ENCODE data around the gene KLHL26. TPM values are rescaled to one million over a fixed set of nuclear protein-coding genes. Genes with fewer than 3 reads are reported as not detected.

Gene KLHL26
- total and polyA plus RNA-seq, 2 of the 13 experiments (the other 11 are each of a cell fraction or from before 2014, with no cell fraction given) = 1.5 to 1.7 TPM

GRCh38 chr19:18718846-18719458 is 82.1 kb downstream of the KLHL26 start:
- Histone ChIP-seq H3K79me2 (ENCODE audit: insufficient read depth, low read length) (peaks cover 7% of the 10 kb centered on the region), H3K9ac (ENCODE audit: insufficient read depth, low read depth, low read length) (no peak overlapping the region), H4K20me1 (ENCODE audit: insufficient read depth, low read length) (no peaks in the 10 kb centered on the region), H3K27ac (ENCODE audit: extremely low read length, insufficient read depth, low read length) (no peak overlapping the region), H3K9me3 (ENCODE audit: low read length) (no peaks in the 10 kb centered on the region), H3K4me1 (ENCODE audit: insufficient read depth, low read length) (peaks cover 34% of the 10 kb centered on the region), H3K27me3 (ENCODE audit: control insufficient read depth in 1 of 2, insufficient read depth in 2 of 2, low read length in 2 of 2) (no peaks in the 10 kb centered on the region), H2AFZ (ENCODE audit: low read length) (no peak overlapping the region), H3K36me3 (replicated peaks in 1 of 2; ENCODE audit: control insufficient read depth in 1 of 2, insufficient read depth in 2 of 2, low read length in 2 of 2) (peaks cover 1 to 7% of the 10 kb centered on the region in 2 experiments; a peak in 1 of 5 replicates), H3K4me2 (ENCODE audit: low read depth, low read length) (no peak overlapping the region), H3K4me3 (replicated peaks in 1 of 3; ENCODE audit: insufficient read depth in 1 of 3, low read depth in 2 of 3, low read length in 3 of 3) (no peak overlapping the region)
- TF ChIP-seq, protein P1, sequence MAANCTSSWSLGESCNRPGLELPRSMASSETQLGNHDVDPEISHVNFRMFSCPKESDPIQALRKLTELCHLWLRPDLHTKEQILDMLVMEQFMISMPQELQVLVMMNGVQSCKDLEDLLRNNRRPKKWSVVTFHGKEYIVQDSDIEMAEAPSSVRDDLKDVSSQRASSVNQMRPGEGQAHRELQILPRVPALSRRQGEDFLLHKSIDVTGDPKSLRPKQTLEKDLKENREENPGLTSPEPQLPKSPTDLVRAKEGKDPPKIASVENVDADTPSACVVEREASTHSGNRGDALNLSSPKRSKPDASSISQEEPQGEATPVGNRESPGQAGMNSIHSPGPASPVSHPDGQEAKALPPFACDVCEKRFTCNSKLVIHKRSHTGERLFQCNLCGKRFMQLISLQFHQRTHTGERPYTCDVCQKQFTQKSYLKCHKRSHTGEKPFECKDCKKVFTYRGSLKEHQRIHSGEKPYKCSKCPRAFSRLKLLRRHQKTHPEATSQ (CRISPR knock-in tag; IDR thresholded peaks at IDR 0.05; ENCODE audit: borderline replicate concordance) = no peak
- TF ChIP-seq ZFP36L2 (CRISPR knock-in tag; IDR thresholded peaks at IDR 0.05) (no peak), MAFK (conservative IDR thresholded peaks at IDR 0.05 in 1 of 2, IDR thresholded peaks at IDR 0.05 in 1 of 2; ENCODE audit: low read length in 2 of 2) (no peak), EP300 (IDR thresholded peaks at IDR 0.05; ENCODE audit: low read depth in 2 of 2, low read length in 2 of 2) (no peak), EP300 (CRISPR knock-in tag; IDR thresholded peaks at IDR 0.05; ENCODE audit: borderline replicate concordance) (no peak), ZNF446 (CRISPR knock-in tag; IDR thresholded peaks at IDR 0.05) (no peak), ZNF34 (CRISPR knock-in tag; IDR thresholded peaks at IDR 0.05; ENCODE audit: borderline replicate concordance) (no peak), ZMYM4 (CRISPR knock-in tag; IDR thresholded peaks at IDR 0.05) (no peak), MAZ (IDR thresholded peaks at IDR 0.05; ENCODE audit: borderline replicate concordance, low read depth, low read length) (no peak), MAZ (CRISPR knock-in tag; IDR thresholded peaks at IDR 0.05; ENCODE audit: low read depth) (no peak), HDAC1 (CRISPR knock-in tag; IDR thresholded peaks at IDR 0.05) (no peak), FOXM1 (CRISPR knock-in tag; IDR thresholded peaks at IDR 0.05) (no peak), ZNF850 (CRISPR knock-in tag; conservative IDR thresholded peaks at IDR 0.05) (no peak), TMF1 (CRISPR knock-in tag; IDR thresholded peaks at IDR 0.05; ENCODE audit: low read depth) (no peak), ZEB1 (IDR thresholded peaks at IDR 0.05; ENCODE audit: insufficient replicate concordance, low read depth) (no peak), NFRKB (IDR thresholded peaks at IDR 0.05) (no peak)
- TF ChIP-seq, protein P2, sequence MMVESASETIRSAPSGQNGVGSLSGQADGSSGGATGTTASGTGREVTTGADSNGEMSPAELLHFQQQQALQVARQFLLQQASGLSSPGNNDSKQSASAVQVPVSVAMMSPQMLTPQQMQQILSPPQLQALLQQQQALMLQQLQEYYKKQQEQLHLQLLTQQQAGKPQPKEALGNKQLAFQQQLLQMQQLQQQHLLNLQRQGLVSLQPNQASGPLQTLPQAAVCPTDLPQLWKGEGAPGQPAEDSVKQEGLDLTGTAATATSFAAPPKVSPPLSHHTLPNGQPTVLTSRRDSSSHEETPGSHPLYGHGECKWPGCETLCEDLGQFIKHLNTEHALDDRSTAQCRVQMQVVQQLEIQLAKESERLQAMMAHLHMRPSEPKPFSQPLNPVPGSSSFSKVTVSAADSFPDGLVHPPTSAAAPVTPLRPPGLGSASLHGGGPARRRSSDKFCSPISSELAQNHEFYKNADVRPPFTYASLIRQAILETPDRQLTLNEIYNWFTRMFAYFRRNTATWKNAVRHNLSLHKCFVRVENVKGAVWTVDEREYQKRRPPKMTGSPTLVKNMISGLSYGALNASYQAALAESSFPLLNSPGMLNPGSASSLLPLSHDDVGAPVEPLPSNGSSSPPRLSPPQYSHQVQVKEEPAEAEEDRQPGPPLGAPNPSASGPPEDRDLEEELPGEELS (CRISPR knock-in tag; IDR thresholded peaks at IDR 0.05) = no peak
- TF ChIP-seq, protein P3, sequence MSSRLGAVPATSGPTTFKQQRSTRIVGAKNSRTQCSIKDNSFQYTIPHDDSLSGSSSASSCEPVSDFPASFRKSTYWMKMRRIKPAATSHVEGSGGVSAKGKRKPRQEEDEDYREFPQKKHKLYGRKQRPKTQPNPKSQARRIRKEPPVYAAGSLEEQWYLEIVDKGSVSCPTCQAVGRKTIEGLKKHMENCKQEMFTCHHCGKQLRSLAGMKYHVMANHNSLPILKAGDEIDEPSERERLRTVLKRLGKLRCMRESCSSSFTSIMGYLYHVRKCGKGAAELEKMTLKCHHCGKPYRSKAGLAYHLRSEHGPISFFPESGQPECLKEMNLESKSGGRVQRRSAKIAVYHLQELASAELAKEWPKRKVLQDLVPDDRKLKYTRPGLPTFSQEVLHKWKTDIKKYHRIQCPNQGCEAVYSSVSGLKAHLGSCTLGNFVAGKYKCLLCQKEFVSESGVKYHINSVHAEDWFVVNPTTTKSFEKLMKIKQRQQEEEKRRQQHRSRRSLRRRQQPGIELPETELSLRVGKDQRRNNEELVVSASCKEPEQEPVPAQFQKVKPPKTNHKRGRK (CRISPR knock-in tag; IDR thresholded peaks at IDR 0.05) = no peak
- ATAC-seq (no peak), FAIRE-seq (no peak), DNase-seq (ENCODE audit: low spot score) (no peak)
- no TSS peak for BruUV-seq (replicated peaks)
- in situ Hi-C loops (cut with HindIII; ENCODE audit: extremely low pct_ligation_motif_present, low pct_unique_long_range_greater_than_20kb) (no loop called here), intact Hi-C loops (cut with micrococcal nuclease; ENCODE audit: unreplicated experiment) (no loop called here)
- ChIA-PET CTCF (ENCODE audit: low intra/inter-chr PET ratio, low total read pairs) (no interaction called here), POLR2A (no interaction called here)
- 93% methylated on average over 10 of the region's 16 CpGs for WGBS (ENCODE audit: low lambda C conversion rate)
